GM18526 (cell line): ENCODE results near the gene FRRS1L.

Source experiments
- POLR2A ChIP-seq: IDR thresholded peaks from 3 replicates; pipeline ENCODE4 v1.6.1; 2011; ENCODE audit not compliant: insufficient read length; ENCODE audit errors: extremely low read depth

Gene FRRS1L

GRCh38 chr9:109182940-109183798, 16.1 kb upstream of the FRRS1L start:
- no peak for TF ChIP-seq POLR2A

- TF ChIP-seq POLR2A, result no peak
Observed at GRCh38 chr9:109182550-109182939, 15.5 kb upstream of the FRRS1L start.

- no peak for TF ChIP-seq POLR2A
Observed at GRCh38 chr9:109181284-109181683, 14.2 kb upstream of the FRRS1L start.

- no peak for TF ChIP-seq POLR2A
Observed at GRCh38 chr9:109179801-109180523, 12.9 kb upstream of the FRRS1L start.

GRCh38 chr9:109176963-109177362, 9.9 kb upstream of the FRRS1L start:
- TF ChIP-seq POLR2A, result no peak

GRCh38 chr9:109176386-109176785, 9.3 kb upstream of the FRRS1L start:
- TF ChIP-seq POLR2A, result no peak

GRCh38 chr9:109172935-109173334, 5.9 kb upstream of the FRRS1L start:
- no peak for TF ChIP-seq POLR2A

GRCh38 chr9:109171926-109172325, 4.9 kb upstream of the FRRS1L start:
- TF ChIP-seq POLR2A, result no peak

- TF ChIP-seq POLR2A, result no peak
Observed at GRCh38 chr9:109168170-109168569, 1.1 kb upstream of the FRRS1L start.

- no peak for TF ChIP-seq POLR2A
Observed at GRCh38 chr9:109167716-109168115, 667 bp upstream of the FRRS1L start.

GRCh38 chr9:109166171-109166770, 778 bp downstream of the FRRS1L start:
- TF ChIP-seq POLR2A, result no peak

GRCh38 chr9:109164042-109164441, 3.0 kb downstream of the FRRS1L start:
- no peak for TF ChIP-seq POLR2A

GRCh38 chr9:109163194-109163593, 3.9 kb downstream of the FRRS1L start:
- no peak for TF ChIP-seq POLR2A

- no peak for TF ChIP-seq POLR2A
Observed at GRCh38 chr9:109162677-109163076, 4.4 kb downstream of the FRRS1L start.

GRCh38 chr9:109161471-109161870, 5.6 kb downstream of the FRRS1L start:
- TF ChIP-seq POLR2A, result no peak

GRCh38 chr9:109159583-109159982, 7.5 kb downstream of the FRRS1L start:
- TF ChIP-seq POLR2A, result no peak
